A549 treated with dexamethasone at 1 μM for 4 hours (cell line): ENCODE results near the gene CBX8. TPM values are rescaled to one million over a fixed set of nuclear protein-coding genes. Genes with fewer than 3 reads are reported as not detected.

Source experiments
- total RNA-seq: library from RNA; stranded (reverse); fragments of 200-300 nt; extraction: Qiagen RNA extraction; gene quantifications from 5 replicates; pipeline ENCODE4 v1.2.3, GENCODE V29; 2022

The CBX8 gene
- 10.2 to 14.9 TPM (median 13.2 TPM) in 5 replicates for total RNA-seq

GRCh38 chr17:79796763-79797491 is at the start of gene CBX8:
Gene CBX8, minus strand, starts transcription at chr17:79797077. Its CDS starts 79 bp downstream, at chr17:79796998.

DNA sequence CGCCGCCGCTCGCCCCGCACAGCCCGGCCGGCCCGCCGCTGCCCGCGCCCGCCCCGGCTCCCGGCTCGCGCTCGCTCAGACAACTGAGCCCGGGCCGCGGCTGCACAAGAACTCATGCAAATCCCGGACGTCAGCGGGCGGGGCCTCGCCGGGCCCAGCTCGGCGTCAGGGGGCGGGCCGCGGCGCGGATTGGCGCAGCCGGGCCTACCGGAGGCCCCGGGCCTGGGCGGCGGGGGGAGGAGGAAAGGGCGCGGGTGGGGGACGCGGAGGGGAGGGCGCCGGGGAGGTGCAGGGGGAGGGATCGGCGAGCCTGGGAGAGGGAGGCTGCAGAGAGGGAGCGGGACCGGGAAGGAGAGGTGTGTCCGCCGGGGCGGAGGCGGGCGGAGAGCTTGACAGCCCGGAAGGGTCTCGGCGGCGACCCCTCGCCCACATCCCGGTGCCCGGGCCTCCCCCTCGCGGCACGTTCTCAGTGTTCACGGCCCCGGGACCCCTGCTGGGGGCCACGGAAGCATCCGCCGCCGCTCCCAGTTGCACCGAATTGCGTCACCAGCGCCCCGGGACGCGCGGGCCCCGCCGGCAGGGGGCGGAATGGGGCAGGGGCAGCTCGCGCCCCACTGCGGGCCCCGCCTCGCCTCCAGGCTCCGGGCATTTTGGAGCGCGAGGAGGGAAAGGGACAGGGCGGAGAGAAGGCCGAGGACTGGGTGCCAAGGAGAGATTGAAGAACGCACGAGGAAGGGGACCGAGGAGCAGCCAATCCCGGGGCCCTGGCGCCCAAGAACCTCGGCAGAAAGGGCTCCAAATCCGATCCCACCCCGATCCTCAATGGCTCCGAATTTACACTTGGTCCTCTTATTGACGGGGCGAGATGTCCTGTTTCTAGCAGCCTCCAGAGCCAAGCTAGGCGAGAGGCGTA is 42.7 kb upstream of the CBX8 start, which contains the start of gene CBX4:
CBX4 (minus strand) TSS at position 85 of the 913 bp plus-strand sequence. CDS start 189 bp downstream, outside the sequence.

DNA sequence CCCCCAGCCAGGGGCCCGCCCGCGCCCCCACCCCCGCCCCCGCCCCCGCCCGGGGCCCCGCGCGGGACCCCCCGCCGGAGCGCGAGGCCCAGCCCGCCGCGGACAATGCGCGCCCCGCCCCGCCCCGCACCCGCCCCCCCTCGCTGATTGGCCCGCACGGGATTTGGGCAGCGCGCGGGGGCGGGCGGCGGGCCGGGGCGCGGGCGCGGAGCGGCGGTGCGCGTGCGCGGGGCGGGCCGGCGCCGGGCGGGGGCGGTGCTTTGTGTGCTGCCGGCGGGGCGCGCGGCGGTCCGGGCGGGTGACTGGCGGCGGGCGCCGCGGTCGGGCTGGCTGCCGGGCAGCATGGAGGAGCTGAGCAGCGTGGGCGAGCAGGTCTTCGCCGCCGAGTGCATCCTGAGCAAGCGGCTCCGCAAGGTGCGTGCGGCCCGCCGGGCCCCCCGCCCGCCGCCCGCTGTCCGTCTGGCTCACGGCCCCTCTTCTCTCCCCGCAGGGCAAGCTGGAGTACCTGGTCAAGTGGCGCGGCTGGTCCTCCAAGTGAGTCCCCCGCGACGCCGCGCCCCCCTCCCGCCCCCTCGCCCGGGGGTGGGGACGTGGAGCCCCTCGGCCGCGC is 18.9 kb downstream of the CBX8 start, which contains the start of gene CBX2:
CBX2 (plus strand) TSS at position 255 of the 610 bp plus-strand sequence; CDS start at position 343, 88 bp downstream.

Other genes starting within 250 kb of the CBX8 start
- gene RBFOX3, start 186.0 kb downstream of the CBX8 start, total RNA-seq: 3.2 to 7.2 TPM (median 4.2 TPM) in 5 replicates
- not detected in 5 replicates for gene ENPP7, start 66.1 kb downstream of the CBX8 start, total RNA-seq
- 11.9 to 17.1 TPM (median 15.9 TPM) in 5 replicates for gene CBX2, start 18.9 kb downstream of the CBX8 start, total RNA-seq
- 27.3 to 42.4 TPM (median 38.9 TPM) in 5 replicates for gene CBX4, start 42.4 kb upstream of the CBX8 start, total RNA-seq
- gene TBC1D16, start 238.8 kb upstream of the CBX8 start, total RNA-seq: 10.2 to 19.0 TPM (median 17.7 TPM) in 5 replicates
- 7.0 to 9.4 TPM (median 8.8 TPM) in 5 replicates for gene CCDC40, start 239.6 kb upstream of the CBX8 start, total RNA-seq